SK-N-MC (cell line): ENCODE data around the gene CSNK1D.

Source experiments
- EZH2 ChIP-seq: fragments of 200-600 bp; sonication (generic); IDR thresholded peaks from one replicate; pipeline ENCODE4 v1.6.1; 2017; ENCODE audit warnings: antibody characterized with exemption
- FOXP2 ChIP-seq: optimal IDR thresholded peaks from 2 replicates; pipeline ENCODE3; 2011; ENCODE audit warnings: mild to moderate bottlenecking, moderate library complexity; ENCODE audit not compliant: insufficient read depth; ENCODE audit errors: extremely low read length, control extremely low read depth
- POLR2AphosphoS5 ChIP-seq: IDR thresholded peaks from 2 replicates; pipeline ENCODE4 v1.6.1; 2012; ENCODE audit warnings: mild to moderate bottlenecking, low read depth, low read length, borderline replicate concordance

- TF ChIP-seq POLR2AphosphoS5 (no peak), EZH2 (no peak), FOXP2 (no peak)
Measured at GRCh38 chr17:82248815-82249674, 24.5 kb downstream of the CSNK1D start.
